ENCODE measurements around the gene SHANK1.

- TF ChIP-seq CTCF (IDR thresholded peaks at IDR 0.05; ENCODE audit: insufficient read depth, low read length): no peak
- no peak for TF ChIP-seq POLR2AphosphoS5 (IDR thresholded peaks at IDR 0.05; ENCODE audit: low read depth)
- TF ChIP-seq SPI1 (IDR thresholded peaks at IDR 0.05; ENCODE audit: borderline replicate concordance, low read depth): no peak
- TF ChIP-seq REST (IDR thresholded peaks at IDR 0.05; ENCODE audit: insufficient replicate concordance, low read depth): no peak
These were observed 90.4 kb downstream of the SHANK1 start for GRCh38 chr19:50629194-50629593.

Measured in HL-60 (cell line).